ENCODE results near the gene TTC16. TPM values are rescaled to one million over a fixed set of nuclear protein-coding genes. Genes with fewer than 3 reads are reported as not detected.

Gene TTC16
- total RNA-seq, 1 donor from 2014 or later, result not detected

- no peak for DNase-seq
- TF ChIP-seq, protein P1, sequence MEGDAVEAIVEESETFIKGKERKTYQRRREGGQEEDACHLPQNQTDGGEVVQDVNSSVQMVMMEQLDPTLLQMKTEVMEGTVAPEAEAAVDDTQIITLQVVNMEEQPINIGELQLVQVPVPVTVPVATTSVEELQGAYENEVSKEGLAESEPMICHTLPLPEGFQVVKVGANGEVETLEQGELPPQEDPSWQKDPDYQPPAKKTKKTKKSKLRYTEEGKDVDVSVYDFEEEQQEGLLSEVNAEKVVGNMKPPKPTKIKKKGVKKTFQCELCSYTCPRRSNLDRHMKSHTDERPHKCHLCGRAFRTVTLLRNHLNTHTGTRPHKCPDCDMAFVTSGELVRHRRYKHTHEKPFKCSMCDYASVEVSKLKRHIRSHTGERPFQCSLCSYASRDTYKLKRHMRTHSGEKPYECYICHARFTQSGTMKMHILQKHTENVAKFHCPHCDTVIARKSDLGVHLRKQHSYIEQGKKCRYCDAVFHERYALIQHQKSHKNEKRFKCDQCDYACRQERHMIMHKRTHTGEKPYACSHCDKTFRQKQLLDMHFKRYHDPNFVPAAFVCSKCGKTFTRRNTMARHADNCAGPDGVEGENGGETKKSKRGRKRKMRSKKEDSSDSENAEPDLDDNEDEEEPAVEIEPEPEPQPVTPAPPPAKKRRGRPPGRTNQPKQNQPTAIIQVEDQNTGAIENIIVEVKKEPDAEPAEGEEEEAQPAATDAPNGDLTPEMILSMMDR (IDR thresholded peaks at IDR 0.05), result no peak
- Mint-ChIP-seq H3K9me3 (peaks cover 2% of the 10 kb centered on the region), H3K4me1 (peaks cover 6% of the 10 kb centered on the region), H3K27ac (no peak overlapping the region), H3K4me3 (no peak overlapping the region), H3K27me3 (no peaks in the 10 kb centered on the region), H3K36me3 (ENCODE audit: low read depth) (no peaks in the 10 kb centered on the region)
- intact Hi-C loops (cut with micrococcal nuclease), result no loop called here
- ATAC-seq (ENCODE audit: low read depth), result no peak
- ChIA-PET CTCF (no interaction called here), POLR2A (interaction anchor here (1.1 kb wide), 1 partner anchor 10 kb away, joined by 3 read pairs; the partner anchor contains the start of genes PTRH1 and TTC16)
Measured at GRCh38 chr9:127705577-127706379, 10.1 kb upstream of the TTC16 start.

GRCh38 chr9:127706836-127707241 is 9.0 kb upstream of the TTC16 start, which contains the start of gene CFAP157:
CFAP157 (plus strand) TSS chr9:127706988; CDS start chr9:127707032, 44 bp downstream.
- no peaks in the 10 kb centered on the region for H3K36me3 Mint-ChIP-seq (ENCODE audit: low read depth)
- H3K9me3 Mint-ChIP-seq, result peaks cover 2% of the 10 kb centered on the region
- DNase-seq (no peak), ATAC-seq (ENCODE audit: low read depth) (no peak)
- CTCF ChIA-PET, result interaction anchor here (1.1 kb wide), 1 partner anchor 28 kb away, joined by 3 read pairs; the partner anchor contains the start of gene TOR2A
- no peak within 1 kb of the TSS for H3K4me3 Mint-ChIP-seq
- intact Hi-C loops (cut with micrococcal nuclease), result no loop called here
- H3K27me3 Mint-ChIP-seq, result no peaks in the 10 kb centered on the region
- POLR2A ChIA-PET, result interaction anchor here (0.5 to 0.7 kb wide), 2 partner anchors 9 to 210 kb away, joined by 3 to 5 read pairs; partner anchors contain the start of genes PTRH1, ST6GALNAC4 and TTC16
- TF ChIP-seq, protein P1 (IDR thresholded peaks at IDR 0.05), result no peak
- no peak within 1 kb of the TSS for H3K27ac Mint-ChIP-seq
- peaks cover 9% of the 10 kb centered on the region for H3K4me1 Mint-ChIP-seq

DNA sequence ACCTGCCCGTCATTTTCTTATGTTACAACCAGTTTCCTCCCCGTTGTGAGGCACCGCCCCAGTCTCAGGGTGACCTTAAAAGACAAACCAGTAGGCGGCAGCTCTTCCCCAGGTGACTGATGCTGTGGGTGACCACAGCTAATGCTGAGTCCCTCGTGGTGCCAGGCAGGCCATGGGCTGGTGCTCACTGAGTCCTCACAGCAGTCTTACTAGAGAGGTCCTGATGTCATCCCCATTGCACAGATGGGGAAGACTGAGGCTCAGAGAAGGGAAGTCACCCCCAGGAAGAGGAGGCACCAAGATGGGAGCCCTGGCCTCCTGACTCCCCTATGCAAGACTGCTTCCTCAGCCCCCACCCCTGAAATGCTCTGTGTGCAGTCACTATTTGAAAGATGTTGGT is 8.1 kb upstream of the TTC16 start:
- no peaks in the 10 kb centered on the region for H3K36me3 Mint-ChIP-seq (ENCODE audit: low read depth)
- H3K4me3 Mint-ChIP-seq, result no peak overlapping the region
- H3K27me3 Mint-ChIP-seq, result no peaks in the 10 kb centered on the region
- peaks cover 9% of the 10 kb centered on the region for H3K4me1 Mint-ChIP-seq
- peaks cover 2% of the 10 kb centered on the region for H3K9me3 Mint-ChIP-seq
- ChIA-PET CTCF (no interaction called here), POLR2A (no interaction called here)
- peak; percentile 45 for ATAC-seq (ENCODE audit: low read depth)
- TF ChIP-seq, protein P1 (IDR thresholded peaks at IDR 0.05), result no peak
- no peak for DNase-seq
- H3K27ac Mint-ChIP-seq, result no peak overlapping the region
- intact Hi-C loops (cut with micrococcal nuclease), result no loop called here

DNA sequence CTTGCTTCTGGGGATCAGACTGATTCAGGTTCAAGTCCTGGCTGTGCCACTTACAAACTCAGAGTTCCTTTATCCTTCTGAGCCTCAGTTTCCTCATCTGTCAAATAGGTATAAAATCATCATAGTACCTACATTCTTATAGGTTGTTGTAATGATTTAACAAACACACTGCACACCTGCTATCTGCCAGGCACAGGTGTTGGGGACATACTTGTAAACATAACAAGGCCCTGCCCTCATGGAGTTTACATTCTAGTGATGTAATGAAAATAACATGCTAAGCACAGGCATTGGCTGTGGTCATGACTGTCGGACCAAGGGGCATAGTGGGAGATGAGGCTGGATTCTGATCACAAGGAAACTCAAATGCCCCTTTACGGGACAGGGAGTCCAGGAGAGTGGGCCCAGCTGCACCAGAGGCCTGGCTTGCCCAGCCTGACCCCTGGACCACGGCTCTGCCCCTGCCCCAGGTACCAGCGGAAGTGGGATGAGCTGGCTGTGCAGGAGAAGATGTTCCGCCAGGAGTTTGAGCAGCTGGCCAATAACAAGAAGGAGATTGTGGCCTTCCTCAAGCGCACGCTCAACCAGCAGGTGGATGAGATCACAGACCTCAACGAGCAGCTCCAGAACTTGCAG is 6.8 kb upstream of the TTC16 start:
- H3K4me3 Mint-ChIP-seq, result no peak overlapping the region
- intact Hi-C loops (cut with micrococcal nuclease), result no loop called here
- ATAC-seq (ENCODE audit: low read depth) (no peak), DNase-seq (no peak)
- H3K9me3 Mint-ChIP-seq, result peaks cover 2% of the 10 kb centered on the region
- POLR2A ChIA-PET, result no interaction called here
- TF ChIP-seq, protein P1 (IDR thresholded peaks at IDR 0.05), result no peak
- no peaks in the 10 kb centered on the region for H3K36me3 Mint-ChIP-seq (ENCODE audit: low read depth)
- CTCF ChIA-PET, result no interaction called here
- H3K27ac Mint-ChIP-seq, result no peak overlapping the region
- no peaks in the 10 kb centered on the region for H3K27me3 Mint-ChIP-seq
- peaks cover 9% of the 10 kb centered on the region for H3K4me1 Mint-ChIP-seq

DNA sequence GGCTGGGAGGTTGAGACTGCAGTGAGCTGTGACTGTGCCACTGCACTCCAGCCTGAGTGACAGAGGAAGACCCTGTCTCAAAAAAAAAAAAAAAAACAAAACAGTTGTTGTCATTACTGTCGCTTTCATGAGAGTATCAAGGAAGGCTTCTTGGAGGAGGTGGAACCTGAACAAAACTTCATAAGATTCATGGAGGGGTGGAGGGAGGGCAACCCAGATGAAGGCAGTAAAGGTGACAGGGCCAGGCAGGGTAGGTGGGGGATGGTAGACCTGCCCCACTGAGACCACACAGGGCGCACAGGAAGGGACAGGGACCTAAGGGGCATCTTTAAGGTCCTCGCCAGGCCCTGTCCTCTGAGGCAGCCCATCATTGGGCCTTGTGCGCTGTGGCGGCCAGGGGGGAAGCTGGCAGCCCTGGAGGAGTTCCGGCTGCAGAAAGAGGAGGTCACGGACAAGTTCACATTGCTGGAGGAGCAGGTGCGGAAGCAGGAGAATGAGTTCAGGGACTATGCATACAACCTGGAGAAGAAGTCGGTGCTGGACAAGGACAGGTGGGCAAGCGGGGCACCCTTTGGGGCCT is 5.6 kb upstream of the TTC16 start:
- Mint-ChIP-seq H3K27me3 (no peaks in the 10 kb centered on the region), H3K27ac (no peak overlapping the region), H3K4me1 (peaks cover 13% of the 10 kb centered on the region), H3K36me3 (ENCODE audit: low read depth) (no peaks in the 10 kb centered on the region), H3K4me3 (no peak overlapping the region), H3K9me3 (peaks cover 2% of the 10 kb centered on the region)
- DNase-seq (no peak), ATAC-seq (ENCODE audit: low read depth) (no peak)
- POLR2A ChIA-PET, result interaction anchor here (0.5 kb wide), 1 partner anchor 34 kb away, joined by 6 read pairs; no protein-coding TSS in a partner anchor
- CTCF ChIA-PET, result no interaction called here
- TF ChIP-seq, protein P1 (IDR thresholded peaks at IDR 0.05), result no peak
- intact Hi-C loops (cut with micrococcal nuclease), result no loop called here
